NK-92 (cell line): Measurements from ENCODE around the gene ELAVL1.
"Not testable (repeated sequence)": the region's sequence is repeated elsewhere in the genome, so short reads cannot be mapped to it uniquely, and the experiment has no call there.

ENCODE experiments used
- DNase-seq: peaks from one replicate; lab custom pipeline; 2025; ENCODE audit not compliant: unreplicated experiment; lab: John Stamatoyannopoulos, UW

ELAVL1 gene

DNA sequence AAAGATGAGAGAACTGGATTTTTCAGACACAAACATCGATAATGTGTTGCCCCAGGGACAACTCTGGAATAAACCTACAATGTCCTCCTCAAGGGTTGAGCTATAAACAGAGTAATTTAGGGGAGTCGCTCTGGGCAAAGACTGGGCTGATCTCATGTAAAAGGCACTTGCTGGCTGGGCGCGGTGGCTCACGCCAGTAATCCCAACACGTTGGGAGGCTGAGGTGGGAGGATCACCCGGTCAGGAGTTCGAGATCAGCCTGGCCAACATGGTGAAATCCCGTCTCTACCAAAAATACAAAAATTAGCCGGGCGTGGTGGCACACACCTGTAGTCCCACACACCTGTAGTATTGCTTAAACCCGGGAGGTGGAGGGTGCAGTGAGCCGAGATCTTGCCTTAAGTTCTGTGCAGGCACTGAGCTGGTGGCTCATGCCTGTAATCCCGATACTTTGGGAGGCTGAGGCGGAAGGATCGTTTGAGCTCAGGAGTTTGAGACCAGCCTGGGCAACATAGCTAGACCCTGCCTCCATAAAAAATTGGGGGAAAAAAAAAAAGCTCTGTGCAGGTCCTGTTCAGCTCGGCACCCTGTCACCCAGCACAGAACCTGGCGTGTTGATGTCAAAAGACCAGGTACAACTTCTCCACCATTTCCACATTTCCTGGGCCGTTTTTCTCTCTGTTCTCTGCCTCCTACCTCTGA is 63.4 kb downstream of the ELAVL1 start:
- DNase-seq = no peak

DNA sequence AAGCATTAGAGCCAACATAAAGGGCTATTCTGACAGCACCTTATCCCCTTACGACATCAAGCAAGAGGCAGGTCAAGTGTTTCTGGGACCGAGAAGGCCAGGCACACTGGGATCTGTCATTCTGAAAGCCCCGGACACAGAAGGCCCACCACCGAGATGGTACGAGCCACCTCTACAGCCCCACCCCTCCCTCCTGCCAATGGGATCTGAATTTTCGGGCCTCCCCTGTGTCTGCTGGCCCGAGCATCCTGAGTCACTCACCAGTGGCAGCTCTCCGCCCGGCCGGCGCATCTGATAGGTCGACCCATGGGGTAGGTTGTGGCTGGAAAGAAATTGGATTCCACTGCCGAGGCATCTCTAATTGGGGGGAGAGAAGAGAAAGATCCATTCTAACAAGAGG is 64.6 kb downstream of the ELAVL1 start:
- no peak for DNase-seq

GRCh38 chr19:7934766-7935165 is 70.7 kb downstream of the ELAVL1 start:
- no peak for DNase-seq

DNA sequence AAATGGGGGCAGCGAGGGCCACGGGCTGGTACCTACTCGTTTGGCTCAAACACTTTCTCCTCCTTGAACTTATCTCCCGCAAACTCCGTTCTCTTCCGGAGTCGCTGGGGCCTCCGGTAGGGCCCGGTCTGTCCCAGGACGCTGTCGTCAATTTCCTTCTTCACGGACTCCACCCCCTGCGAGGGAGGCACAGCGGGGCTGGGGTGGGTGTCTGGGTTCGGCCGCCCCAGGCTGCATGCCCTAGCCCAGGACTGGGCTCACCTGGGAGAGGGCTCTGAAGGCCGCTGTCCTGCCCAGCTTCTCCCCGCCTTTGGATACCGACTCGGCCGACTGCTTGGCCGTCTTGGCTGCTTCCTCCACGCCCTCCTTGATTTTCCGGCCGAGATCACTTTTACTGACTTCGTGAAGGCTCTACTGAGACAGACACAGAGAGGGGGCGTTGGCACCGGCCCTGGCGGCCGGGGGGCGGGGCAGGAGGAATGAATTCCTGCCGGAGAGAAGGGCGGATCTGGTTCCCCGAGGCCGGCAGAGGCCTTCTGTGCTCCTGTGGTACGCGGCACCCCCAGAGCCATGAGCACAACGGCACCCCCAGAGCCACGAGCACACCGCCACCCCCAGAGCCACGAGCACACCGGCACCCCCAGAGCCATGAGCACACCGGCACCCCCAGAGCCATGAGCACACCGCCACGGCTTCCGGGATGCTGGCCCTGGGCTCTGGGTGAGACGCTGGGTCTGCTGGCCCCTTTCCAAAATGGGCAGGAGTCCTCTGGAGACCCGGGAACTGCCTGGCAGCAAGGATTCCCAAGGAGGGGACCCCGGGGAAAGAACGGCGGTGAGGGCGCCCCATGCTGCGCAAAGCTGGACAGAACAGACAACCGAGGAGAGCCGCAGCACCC is 71.4 kb downstream of the ELAVL1 start:
- DNase-seq = no peak

DNA sequence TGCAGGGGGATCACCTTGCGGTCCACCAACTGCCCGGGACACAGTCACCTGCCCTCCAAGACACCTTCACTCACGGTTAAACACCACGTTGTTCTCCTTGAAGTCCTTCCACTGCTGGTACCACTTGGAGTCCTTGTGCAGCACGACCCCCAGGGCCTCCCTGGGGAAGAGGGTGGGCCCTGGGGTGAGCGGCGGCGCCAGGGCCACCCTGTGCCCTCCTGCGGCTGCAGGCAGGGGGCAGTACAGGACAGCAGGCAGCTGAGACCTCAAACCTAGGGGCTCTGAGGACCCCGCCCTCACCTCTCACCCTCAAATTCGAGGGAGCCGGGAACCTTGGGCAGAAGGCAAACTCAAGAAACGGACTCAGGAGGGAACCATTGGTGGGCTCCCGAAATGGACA is 72.0 kb downstream of the ELAVL1 start:
- no peak for DNase-seq

GRCh38 chr19:7932930-7933300 is 72.5 kb downstream of the ELAVL1 start:
- no peak for DNase-seq

DNA sequence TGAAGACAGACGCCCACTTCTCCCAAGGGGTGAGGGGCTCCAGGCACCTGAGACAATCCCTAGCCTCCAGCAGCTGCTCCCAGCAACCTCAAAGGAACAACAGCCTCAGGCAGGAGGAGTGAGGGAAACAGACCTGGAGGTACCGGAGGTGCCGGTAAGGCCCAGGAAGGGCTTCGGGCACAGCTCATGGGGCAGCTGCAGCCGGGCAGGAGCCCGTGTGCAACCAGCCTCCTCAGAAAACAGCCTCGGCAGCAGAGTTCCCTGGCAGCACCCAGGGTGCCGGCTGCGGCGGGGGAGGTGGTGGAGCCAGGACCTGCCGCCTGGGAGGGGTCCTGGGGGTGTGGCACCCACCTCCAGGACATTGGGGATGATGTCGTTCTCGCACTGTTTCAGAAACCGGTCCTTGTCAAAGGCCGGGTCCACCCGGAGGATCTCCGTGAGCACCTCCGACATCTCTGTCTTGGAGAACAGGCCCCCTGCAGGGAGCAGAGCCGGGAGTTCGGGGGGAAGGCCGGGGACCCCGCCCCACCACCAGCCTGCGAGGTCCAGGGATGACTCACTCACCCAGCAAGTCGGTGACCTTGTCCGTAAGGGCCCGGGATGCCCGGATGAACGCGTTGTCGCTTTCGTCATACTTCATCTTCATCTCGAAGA is 73.0 kb downstream of the ELAVL1 start:
- no peak for DNase-seq

GRCh38 chr19:7931221-7932061 is 74.0 kb downstream of the ELAVL1 start:
- no peak for DNase-seq

GRCh38 chr19:7930765-7931164 is 74.7 kb downstream of the ELAVL1 start:
- DNase-seq = no peak

- DNase-seq = not testable (repeated sequence)
These were observed 75.4 kb downstream of the ELAVL1 start for GRCh38 chr19:7930030-7930429.

DNA sequence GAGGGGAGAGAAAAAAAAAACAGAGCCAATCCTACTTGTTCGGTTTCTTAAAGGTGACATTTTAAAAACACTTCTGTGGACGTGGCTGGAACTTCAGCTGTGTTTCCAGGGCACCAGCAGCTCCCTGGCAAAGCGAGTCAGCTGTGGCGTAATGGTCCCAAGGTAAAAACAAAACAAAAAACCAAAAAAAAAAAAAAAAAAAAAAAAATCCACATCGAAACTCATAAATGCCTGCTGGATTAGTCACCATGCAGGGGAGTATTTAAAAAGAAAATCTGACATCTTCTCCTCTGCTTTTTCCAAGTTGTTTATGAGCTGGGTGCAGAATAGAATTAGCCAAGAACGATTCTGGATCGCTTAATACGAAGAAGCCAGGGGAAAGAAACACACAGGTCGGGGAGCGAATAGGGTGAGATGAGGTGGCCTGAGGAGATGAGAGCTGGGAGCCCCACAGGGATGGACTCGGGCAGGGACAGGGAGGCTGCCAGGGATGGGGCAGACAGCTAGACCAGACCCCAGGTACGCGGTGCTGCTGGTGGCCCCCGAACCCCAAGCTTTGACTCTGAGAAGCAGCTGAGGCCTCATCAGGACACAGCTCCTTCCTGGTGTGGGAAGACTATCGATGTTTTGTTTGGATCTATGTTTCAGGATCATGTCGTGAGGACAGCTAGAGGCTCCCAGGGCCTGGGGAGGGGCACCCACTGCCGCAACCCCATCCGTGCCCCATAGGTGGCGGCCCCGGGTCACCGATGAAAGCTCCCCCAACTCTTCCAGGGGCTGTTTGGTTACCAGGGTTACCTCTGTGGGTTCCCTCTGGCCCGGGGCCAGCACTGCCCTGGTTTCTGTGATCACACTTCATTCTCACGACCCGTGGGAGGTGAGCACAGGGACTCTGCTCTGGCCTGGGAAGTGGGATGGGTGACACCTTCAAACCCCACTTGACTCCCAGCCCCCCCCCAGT is 76.4 kb downstream of the ELAVL1 start:
- DNase-seq = no peak

- DNase-seq = no peak
These were observed 77.1 kb downstream of the ELAVL1 start for GRCh38 chr19:7928334-7928706.

- no peak for DNase-seq
These were observed 77.7 kb downstream of the ELAVL1 start for GRCh38 chr19:7927605-7928333.

DNA sequence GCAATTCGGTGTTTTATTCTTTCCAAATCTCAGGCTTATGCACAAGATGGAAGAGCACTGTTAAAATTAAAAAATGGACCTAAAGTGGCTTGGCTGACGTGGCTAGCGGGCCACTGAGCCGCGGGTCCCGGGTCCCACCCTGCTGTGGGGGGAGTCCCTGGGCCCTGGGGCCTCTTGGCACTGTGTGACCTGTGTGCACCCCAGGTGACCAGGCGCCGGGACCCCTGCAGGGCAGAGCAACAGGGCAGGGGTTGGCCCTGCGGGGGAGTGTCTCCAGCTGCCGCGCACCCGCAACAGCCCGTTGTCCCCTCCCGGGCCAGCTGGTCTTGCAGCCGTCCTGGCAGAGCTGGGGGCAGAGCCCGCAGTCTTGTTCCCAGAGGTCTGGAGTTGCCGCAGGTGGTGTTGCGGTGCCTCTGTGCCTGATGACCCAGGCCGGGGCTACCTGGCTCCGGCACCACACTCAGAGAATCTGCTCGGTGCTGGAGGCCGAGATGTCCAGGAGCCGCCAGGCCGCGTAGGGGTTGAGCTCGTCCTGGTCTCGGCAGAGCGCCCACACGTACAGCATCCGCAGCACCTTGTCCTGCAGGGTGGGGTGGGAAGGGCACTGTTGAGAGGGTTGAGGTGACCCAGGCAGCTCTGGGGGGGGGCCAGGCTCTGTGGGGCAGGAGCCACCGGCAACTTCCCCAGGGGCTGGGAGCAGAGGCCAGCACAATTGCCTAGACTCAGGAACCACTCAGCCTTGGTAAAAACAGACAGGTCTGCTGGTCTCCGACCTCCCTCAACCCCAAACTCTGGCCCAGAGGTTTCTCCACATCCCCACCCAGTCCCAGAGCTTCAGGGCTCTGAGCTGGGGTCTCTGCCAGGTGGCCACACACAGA is 78.5 kb downstream of the ELAVL1 start:
- DNase-seq = no peak

- no peak for DNase-seq
These were observed 79.3 kb downstream of the ELAVL1 start, which contains the start of gene CTXN1 for GRCh38 chr19:7926021-7926726. TSS of gene CTXN1 (minus strand) at chr19:7926135. CDS start at chr19:7925538, 597 bp downstream.

GRCh38 chr19:7925171-7925851 is 80.1 kb downstream of the ELAVL1 start:
- DNase-seq = no peak

GRCh38 chr19:7924651-7925170 is 80.7 kb downstream of the ELAVL1 start:
- no peak for DNase-seq
